ENCODE data around the gene HOXA4. TPM values are rescaled to one million over a fixed set of nuclear protein-coding genes. Genes with fewer than 3 reads are reported as not detected.

HOXA4 gene
- total RNA-seq, 3 donors from 2014 or later (not counting 1 experiment from before 2014, with no cell fraction given), result 0.52 to 2.1 (median 0.63) TPM

- ATAC-seq, result no peak
- H3K4me1 Mint-ChIP-seq, result peaks cover 13% of the 10 kb centered on the region in 2 donors
- 95% methylated on average over 13 of the region's 14 CpGs for WGBS (ENCODE audit: insufficient coverage)
These were observed 23.7 kb downstream of the HOXA4 start for GRCh38 chr7:27106901-27107240.

GRCh38 chr7:27106181-27106900 lies 24.2 kb downstream of the HOXA4 start:
- H3K4me1 ChIP-seq (ENCODE audit: control insufficient read depth, insufficient read depth, low read length), result peaks cover 12% of the 10 kb centered on the region
- WGBS (ENCODE audit: insufficient coverage), result 94% methylated on average over 43 of the region's 44 CpGs
- Mint-ChIP-seq H3K36me3 (peaks cover 12% of the 10 kb centered on the region), H3K4me1 (peaks cover 17 to 18% of the 10 kb centered on the region in 2 donors), H3K9me3 (no peaks in the 10 kb centered on the region), H3K27ac (no peak overlapping the region), H3K4me3 (no peak overlapping the region), H3K27me3 (ENCODE audit: low read depth in 2 of 2) (peaks cover 41% of the 10 kb centered on the region in 2 donors)
- TF ChIP-seq CTCF (IDR thresholded peaks at IDR 0.05), result no peak
- DNase-seq (no peak), ATAC-seq (no peak)
- H3K4me3 ChIP-seq (ENCODE audit: low read length), result no peak overlapping the region
- peaks cover 25% of the 10 kb centered on the region for H3K27me3 ChIP-seq (ENCODE audit: control insufficient read depth, insufficient read depth, low read length)
- intact Hi-C loops (cut with micrococcal nuclease), result no loop called here
- H3K27ac ChIP-seq (ENCODE audit: low read length), result no peak overlapping the region
- no peaks in the 10 kb centered on the region for H3K9me3 ChIP-seq (ENCODE audit: control insufficient read depth, insufficient read depth, low read length)
- H3K36me3 ChIP-seq (ENCODE audit: control insufficient read depth, insufficient read depth, low read length), result no peaks in the 10 kb centered on the region

More at GRCh38 chr7:27106901-27107240, 23.7 kb downstream of the HOXA4 start:
- peaks cover 7% of the 10 kb centered on the region for H3K36me3 Mint-ChIP-seq
- H3K4me1 ChIP-seq (ENCODE audit: control insufficient read depth, insufficient read depth, low read length), result peaks cover 10% of the 10 kb centered on the region
- no peak overlapping the region for H3K4me3 Mint-ChIP-seq
- no peak overlapping the region for H3K27ac Mint-ChIP-seq
- no peak for TF ChIP-seq CTCF (IDR thresholded peaks at IDR 0.05)
- no peak overlapping the region for H3K27ac ChIP-seq (ENCODE audit: low read length)
- H3K27me3 ChIP-seq (ENCODE audit: control insufficient read depth, insufficient read depth, low read length), result peaks cover 25% of the 10 kb centered on the region
- no peak overlapping the region for H3K4me3 ChIP-seq (ENCODE audit: low read length)
- peaks cover 36% of the 10 kb centered on the region in 2 donors for H3K27me3 Mint-ChIP-seq (ENCODE audit: low read depth in 2 of 2)
- H3K9me3 Mint-ChIP-seq, result no peaks in the 10 kb centered on the region
- intact Hi-C loops (cut with micrococcal nuclease), result no loop called here
- H3K36me3 ChIP-seq (ENCODE audit: control insufficient read depth, insufficient read depth, low read length), result no peaks in the 10 kb centered on the region
- H3K9me3 ChIP-seq (ENCODE audit: control insufficient read depth, insufficient read depth, low read length), result no peaks in the 10 kb centered on the region
- DNase-seq, result no peak

GRCh38 chr7:27105301-27106031 lies 25.1 kb downstream of the HOXA4 start:
- Mint-ChIP-seq H3K27me3 (ENCODE audit: low read depth in 2 of 2) (peaks cover 41 to 50% of the 10 kb centered on the region in 2 donors), H3K4me3 (no peak overlapping the region), H3K27ac (no peak overlapping the region), H3K4me1 (peaks cover 17 to 21% of the 10 kb centered on the region in 2 donors), H3K36me3 (peaks cover 19% of the 10 kb centered on the region), H3K9me3 (no peaks in the 10 kb centered on the region)
- TF ChIP-seq CTCF (IDR thresholded peaks at IDR 0.05), result no peak
- Histone ChIP-seq H3K4me1 (ENCODE audit: control insufficient read depth, insufficient read depth, low read length) (peaks cover 12% of the 10 kb centered on the region), H3K4me3 (ENCODE audit: low read length) (no peak overlapping the region), H3K27ac (ENCODE audit: low read length) (no peak overlapping the region), H3K9me3 (ENCODE audit: control insufficient read depth, insufficient read depth, low read length) (no peaks in the 10 kb centered on the region), H3K27me3 (ENCODE audit: control insufficient read depth, insufficient read depth, low read length) (peaks cover 25% of the 10 kb centered on the region), H3K36me3 (ENCODE audit: control insufficient read depth, insufficient read depth, low read length) (no peaks in the 10 kb centered on the region)
- DNase-seq (no peak), ATAC-seq (no peak)
- intact Hi-C loops (cut with micrococcal nuclease), result no loop called here
- 91% methylated on average over 11 of the region's 13 CpGs for WGBS (ENCODE audit: insufficient coverage)
